PC-9 (cell line): ENCODE data around the gene DYSF.

Source experiments
- EZH2 ChIP-seq: fragments of 200-600 bp; sonication (generic); IDR thresholded peaks from 2 replicates; pipeline ENCODE4 v1.8.0; 2017; ENCODE audit warnings: antibody characterized with exemption, low read depth
- TF ChIP-seq, protein P1 (sequence below): fragments of 200-600 bp; sonication (generic); conservative IDR thresholded peaks from 2 replicates; pipeline ENCODE4 v1.6.1; 2017; ENCODE audit warnings: mixed run types, antibody characterized with exemption, mild to moderate bottlenecking, moderate library complexity

- no peak for TF ChIP-seq EZH2
- TF ChIP-seq, protein P1, sequence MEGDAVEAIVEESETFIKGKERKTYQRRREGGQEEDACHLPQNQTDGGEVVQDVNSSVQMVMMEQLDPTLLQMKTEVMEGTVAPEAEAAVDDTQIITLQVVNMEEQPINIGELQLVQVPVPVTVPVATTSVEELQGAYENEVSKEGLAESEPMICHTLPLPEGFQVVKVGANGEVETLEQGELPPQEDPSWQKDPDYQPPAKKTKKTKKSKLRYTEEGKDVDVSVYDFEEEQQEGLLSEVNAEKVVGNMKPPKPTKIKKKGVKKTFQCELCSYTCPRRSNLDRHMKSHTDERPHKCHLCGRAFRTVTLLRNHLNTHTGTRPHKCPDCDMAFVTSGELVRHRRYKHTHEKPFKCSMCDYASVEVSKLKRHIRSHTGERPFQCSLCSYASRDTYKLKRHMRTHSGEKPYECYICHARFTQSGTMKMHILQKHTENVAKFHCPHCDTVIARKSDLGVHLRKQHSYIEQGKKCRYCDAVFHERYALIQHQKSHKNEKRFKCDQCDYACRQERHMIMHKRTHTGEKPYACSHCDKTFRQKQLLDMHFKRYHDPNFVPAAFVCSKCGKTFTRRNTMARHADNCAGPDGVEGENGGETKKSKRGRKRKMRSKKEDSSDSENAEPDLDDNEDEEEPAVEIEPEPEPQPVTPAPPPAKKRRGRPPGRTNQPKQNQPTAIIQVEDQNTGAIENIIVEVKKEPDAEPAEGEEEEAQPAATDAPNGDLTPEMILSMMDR: no peak
Observed at GRCh38 chr2:71528131-71528591, 74.8 kb downstream of the DYSF start.
